ENCODE results near the gene FLCN. TPM values are rescaled to one million over a fixed set of nuclear protein-coding genes. Genes with fewer than 3 reads are reported as not detected.

The FLCN gene
- total and polyA plus RNA-seq, 2 of the 13 experiments (the other 11 are each of a cell fraction or from before 2014, with no cell fraction given): 16.6 to 24.9 TPM

DNA sequence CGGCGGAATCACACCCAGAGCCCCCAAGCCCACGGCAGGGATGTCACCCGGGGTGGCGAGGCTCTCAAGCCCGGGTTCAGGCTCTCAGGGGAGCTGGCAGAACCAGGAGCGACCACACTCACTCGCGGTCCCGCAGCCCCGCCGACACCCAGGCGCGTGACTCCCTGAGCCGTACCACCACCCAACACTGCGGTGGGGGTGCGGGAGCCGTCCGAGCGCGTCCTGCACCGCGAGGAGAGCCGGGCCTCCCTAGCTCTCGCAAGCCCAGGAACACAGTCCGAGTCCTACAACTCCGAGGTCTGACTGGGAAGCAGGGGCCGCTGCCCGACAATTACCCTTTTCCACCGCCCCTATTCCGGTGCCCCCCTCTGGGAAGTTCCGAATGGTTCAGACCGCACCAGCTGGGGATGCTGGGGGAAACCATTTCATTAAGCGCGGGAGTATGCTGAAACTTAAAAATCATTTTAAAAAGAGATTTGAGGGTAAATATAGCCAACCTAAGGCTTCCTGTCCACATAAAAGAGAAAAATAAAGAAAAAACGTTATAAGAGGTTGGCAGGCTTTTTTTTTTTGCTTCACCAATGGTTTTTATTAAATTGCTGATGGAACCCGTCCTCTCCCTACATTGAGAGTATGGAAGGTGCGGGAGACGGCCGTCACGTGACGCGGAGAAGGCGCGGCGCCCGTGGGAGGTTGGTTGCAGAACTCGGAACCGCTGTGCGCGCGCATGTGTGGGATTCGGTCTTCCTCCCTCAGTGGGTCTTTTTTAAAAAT is at the start of gene FLCN (continued):
- TF ChIP-seq, protein P1, sequence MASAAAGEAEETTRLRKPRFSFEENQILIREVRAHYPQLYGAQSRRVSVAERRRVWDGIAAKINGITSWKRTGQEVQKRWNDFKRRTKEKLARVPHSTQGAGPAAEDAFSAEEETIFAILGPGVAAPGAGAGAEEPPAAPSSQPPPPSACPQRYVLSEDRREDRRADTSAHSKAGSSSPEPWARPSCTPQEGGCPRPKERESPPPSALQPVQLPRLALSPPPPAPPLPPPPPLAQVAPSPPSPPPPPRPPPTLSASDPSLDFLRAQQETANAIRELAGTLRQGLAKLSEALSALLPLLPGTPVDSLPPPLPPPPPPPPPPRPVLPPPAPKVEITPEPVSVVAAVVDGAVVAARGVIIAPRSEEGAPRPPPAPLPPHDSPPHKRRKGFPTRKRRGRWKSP (CRISPR knock-in tag; IDR thresholded peaks at IDR 0.05): peak; percentile 46; the same call in 1 of the 2 replicates
- TF ChIP-seq NFATC3 (CRISPR knock-in tag; IDR thresholded peaks at IDR 0.05) (no peak), ZNF891 (CRISPR knock-in tag; IDR thresholded peaks at IDR 0.05) (peak; percentile 64; the same call in 1 of the 2 replicates), PITX1 (CRISPR knock-in tag; IDR thresholded peaks at IDR 0.05) (peak; percentile 60; the same call in 1 of the 2 replicates), XRCC5 (optimal IDR thresholded peaks at IDR 0.05; ENCODE audit: low read length) (peak; percentile 65), NR2F6 (IDR thresholded peaks at IDR 0.05) (no peak), NR2F6 (CRISPR knock-in tag; IDR thresholded peaks at IDR 0.05) (peak; percentile 10; the same call in 1 of the 2 replicates), CREM (IDR thresholded peaks at IDR 0.05) (peak; percentile 45), CREM (CRISPR knock-in tag; IDR thresholded peaks at IDR 0.05) (no peak), ARNT2 (CRISPR knock-in tag; IDR thresholded peaks at IDR 0.05; ENCODE audit: low read depth) (0 out of 2 replicates have a peak, but pooled peaks have one; percentile 6), ZZZ3 (CRISPR knock-in tag; IDR thresholded peaks at IDR 0.05; ENCODE audit: borderline replicate concordance) (peak; percentile 33; the same call in 1 of the 2 replicates), THAP11 (CRISPR knock-in tag; IDR thresholded peaks at IDR 0.05) (peak; percentile 22; the same call in 1 of the 2 replicates)
- TF ChIP-seq, protein P2, sequence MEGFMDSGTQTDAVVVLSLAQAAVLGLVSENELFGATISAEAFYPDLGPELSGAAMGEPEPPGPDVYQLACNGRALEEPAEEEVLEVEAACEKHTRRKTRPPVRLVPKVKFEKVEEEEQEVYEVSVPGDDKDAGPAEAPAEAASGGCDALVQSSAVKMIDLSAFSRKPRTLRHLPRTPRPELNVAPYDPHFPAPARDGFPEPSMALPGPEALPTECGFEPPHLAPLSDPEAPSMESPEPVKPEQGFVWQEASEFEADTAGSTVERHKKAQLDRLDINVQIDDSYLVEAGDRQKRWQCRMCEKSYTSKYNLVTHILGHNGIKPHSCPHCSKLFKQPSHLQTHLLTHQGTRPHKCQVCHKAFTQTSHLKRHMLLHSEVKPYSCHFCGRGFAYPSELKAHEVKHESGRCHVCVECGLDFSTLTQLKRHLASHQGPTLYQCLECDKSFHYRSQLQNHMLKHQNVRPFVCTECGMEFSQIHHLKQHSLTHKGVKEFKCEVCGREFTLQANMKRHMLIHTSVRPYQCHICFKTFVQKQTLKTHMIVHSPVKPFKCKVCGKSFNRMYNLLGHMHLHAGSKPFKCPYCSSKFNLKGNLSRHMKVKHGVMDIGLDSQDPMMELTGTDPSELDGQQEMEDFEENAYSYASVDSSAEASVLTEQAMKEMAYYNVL (CRISPR knock-in tag; IDR thresholded peaks at IDR 0.05; ENCODE audit: borderline replicate concordance): no peak
- TF ChIP-seq, protein P3, sequence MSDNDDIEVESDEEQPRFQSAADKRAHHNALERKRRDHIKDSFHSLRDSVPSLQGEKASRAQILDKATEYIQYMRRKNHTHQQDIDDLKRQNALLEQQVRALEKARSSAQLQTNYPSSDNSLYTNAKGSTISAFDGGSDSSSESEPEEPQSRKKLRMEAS (IDR thresholded peaks at IDR 0.05): peak; percentile 61
- TF ChIP-seq, protein P4, sequence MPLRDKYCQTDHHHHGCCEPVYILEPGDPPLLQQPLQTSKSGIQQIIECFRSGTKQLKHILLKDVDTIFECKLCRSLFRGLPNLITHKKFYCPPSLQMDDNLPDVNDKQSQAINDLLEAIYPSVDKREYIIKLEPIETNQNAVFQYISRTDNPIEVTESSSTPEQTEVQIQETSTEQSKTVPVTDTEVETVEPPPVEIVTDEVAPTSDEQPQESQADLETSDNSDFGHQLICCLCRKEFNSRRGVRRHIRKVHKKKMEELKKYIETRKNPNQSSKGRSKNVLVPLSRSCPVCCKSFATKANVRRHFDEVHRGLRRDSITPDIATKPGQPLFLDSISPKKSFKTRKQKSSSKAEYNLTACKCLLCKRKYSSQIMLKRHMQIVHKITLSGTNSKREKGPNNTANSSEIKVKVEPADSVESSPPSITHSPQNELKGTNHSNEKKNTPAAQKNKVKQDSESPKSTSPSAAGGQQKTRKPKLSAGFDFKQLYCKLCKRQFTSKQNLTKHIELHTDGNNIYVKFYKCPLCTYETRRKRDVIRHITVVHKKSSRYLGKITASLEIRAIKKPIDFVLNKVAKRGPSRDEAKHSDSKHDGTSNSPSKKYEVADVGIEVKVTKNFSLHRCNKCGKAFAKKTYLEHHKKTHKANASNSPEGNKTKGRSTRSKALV (CRISPR knock-in tag; IDR thresholded peaks at IDR 0.05): peak; percentile 5; the same call in 1 of the 2 replicates
- TF ChIP-seq, protein P5, sequence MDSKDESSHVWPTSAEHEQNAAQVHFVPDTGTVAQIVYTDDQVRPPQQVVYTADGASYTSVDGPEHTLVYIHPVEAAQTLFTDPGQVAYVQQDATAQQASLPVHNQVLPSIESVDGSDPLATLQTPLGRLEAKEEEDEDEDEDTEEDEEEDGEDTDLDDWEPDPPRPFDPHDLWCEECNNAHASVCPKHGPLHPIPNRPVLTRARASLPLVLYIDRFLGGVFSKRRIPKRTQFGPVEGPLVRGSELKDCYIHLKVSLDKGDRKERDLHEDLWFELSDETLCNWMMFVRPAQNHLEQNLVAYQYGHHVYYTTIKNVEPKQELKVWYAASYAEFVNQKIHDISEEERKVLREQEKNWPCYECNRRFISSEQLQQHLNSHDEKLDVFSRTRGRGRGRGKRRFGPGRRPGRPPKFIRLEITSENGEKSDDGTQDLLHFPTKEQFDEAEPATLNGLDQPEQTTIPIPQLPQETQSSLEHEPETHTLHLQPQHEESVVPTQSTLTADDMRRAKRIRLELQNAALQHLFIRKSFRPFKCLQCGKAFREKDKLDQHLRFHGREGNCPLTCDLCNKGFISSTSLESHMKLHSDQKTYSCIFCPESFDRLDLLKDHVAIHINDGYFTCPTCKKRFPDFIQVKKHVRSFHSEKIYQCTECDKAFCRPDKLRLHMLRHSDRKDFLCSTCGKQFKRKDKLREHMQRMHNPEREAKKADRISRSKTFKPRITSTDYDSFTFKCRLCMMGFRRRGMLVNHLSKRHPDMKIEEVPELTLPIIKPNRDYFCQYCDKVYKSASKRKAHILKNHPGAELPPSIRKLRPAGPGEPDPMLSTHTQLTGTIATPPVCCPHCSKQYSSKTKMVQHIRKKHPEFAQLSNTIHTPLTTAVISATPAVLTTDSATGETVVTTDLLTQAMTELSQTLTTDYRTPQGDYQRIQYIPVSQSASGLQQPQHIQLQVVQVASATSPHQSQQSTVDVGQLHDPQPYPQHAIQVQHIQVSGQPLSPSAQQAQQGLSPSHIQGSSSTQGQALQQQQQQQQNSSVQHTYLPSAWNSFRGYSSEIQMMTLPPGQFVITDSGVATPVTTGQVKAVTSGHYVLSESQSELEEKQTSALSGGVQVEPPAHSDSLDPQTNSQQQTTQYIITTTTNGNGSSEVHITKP (CRISPR knock-in tag; IDR thresholded peaks at IDR 0.05; ENCODE audit: low read depth): peak; percentile 99
